Measurements from ENCODE around the gene TRIM67.

GRCh38 chr1:231185391-231185790 is 23.5 kb downstream of the TRIM67 start:
- TF ChIP-seq POLR2AphosphoS5 (IDR thresholded peaks at IDR 0.05; ENCODE audit: low read depth, low read length) (no peak), REST (IDR thresholded peaks at IDR 0.05; ENCODE audit: insufficient read depth in 1 of 2, low read depth in 2 of 2, low read length in 2 of 2) (no peak), FOXP2 (optimal IDR thresholded peaks at IDR 0.05; ENCODE audit: borderline replicate concordance, extremely low read depth, extremely low read length, insufficient read depth) (no peak), TAF1 (IDR thresholded peaks at IDR 0.05; ENCODE audit: borderline replicate concordance, insufficient read depth, low read length) (no peak)
